GM12892 (cell line): ENCODE data around the gene A2M.

Source experiments
- POLR2A ChIP-seq: IDR thresholded peaks from 2 replicates; pipeline ENCODE4 v1.6.1; 2011; ENCODE audit warnings: low read depth, low read length, control low read depth
- POLR2AphosphoS5 ChIP-seq: IDR thresholded peaks from 2 replicates; pipeline ENCODE4 v1.6.1; 2011; ENCODE audit warnings: low read depth, low read length, control low read depth
- TAF1 ChIP-seq: IDR thresholded peaks from 2 replicates; pipeline ENCODE4 v1.6.1; 2011; ENCODE audit warnings: low read depth, mild to moderate bottlenecking, control low read depth, low read length, borderline replicate concordance

DNA sequence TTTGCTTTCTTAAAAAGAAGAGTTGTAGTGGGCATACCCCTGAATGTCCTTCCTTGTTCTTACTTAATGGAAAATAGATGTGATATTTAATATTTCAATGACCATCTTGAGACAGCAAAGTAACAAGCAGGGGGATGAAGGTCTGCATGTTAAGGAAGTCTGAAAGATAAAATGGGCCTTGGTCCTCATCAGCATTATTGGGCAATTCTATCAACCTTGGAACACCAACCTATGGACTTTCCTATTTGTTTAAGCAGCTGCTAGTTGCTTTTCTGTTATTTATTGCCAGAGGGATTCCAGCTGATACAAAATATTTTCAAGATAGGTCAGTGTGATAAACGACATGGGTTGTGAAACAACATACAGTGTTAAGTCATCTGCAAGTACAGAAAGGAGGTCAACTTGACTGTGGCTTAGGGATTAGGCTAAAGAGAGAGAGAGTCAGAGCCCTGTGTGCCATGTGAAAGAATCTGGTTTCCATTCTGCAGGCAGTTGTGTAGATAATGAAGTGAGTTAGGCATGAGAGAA, 16.4 kb upstream of the A2M start:
- TF ChIP-seq POLR2AphosphoS5 (no peak), POLR2A (no peak), TAF1 (no peak)
